Omental fat pad (tissue), 4 donors: Measurements from ENCODE around the gene ERFL. TPM values are rescaled to one million over a fixed set of nuclear protein-coding genes. Genes with fewer than 3 reads are reported as not detected.
A peak's percentile ranks its signal among the peaks of the same experiment; 100 is the strongest.

Source experiments
- ATAC-seq: fragments of 150-250 bp; one replicate; pipeline ENCODE4 v1.9.1; 2016; ENCODE audit warnings: mild to moderate bottlenecking, moderate library complexity; ENCODE audit not compliant: low FRiP score
- DNase-seq: peaks from one replicate; pipeline ENCODE4 v3.0.0-alpha.2; 2019; ENCODE audit warnings: low spot score
- total RNA-seq, 4 donors: library from RNA; depleted of rRNA; stranded (reverse); fragments of >200 nt; gene quantifications; one replicate each; pipeline ENCODE4 v1.1.0, GENCODE V29; 2016
- TF ChIP-seq, protein P1 (sequence below), 3 donors: fragments of 450-650 bp; IDR thresholded peaks; one replicate each; pipeline ENCODE4 v1.5.1; 2016 to 2017; ENCODE audit warnings: antibody characterized with exemption in 3 of 3, mild to moderate bottlenecking in 3 of 3, moderate library complexity in 2 of 3

The ERFL gene
- total RNA-seq, 4 donors from 2014 or later = 0.25 TPM; not detected in 3

GRCh38 chr19:41893899-41894298 is 34.4 kb downstream of the ERFL start:
- DNase-seq = no peak
- ATAC-seq = no peak
- TF ChIP-seq, protein P1, sequence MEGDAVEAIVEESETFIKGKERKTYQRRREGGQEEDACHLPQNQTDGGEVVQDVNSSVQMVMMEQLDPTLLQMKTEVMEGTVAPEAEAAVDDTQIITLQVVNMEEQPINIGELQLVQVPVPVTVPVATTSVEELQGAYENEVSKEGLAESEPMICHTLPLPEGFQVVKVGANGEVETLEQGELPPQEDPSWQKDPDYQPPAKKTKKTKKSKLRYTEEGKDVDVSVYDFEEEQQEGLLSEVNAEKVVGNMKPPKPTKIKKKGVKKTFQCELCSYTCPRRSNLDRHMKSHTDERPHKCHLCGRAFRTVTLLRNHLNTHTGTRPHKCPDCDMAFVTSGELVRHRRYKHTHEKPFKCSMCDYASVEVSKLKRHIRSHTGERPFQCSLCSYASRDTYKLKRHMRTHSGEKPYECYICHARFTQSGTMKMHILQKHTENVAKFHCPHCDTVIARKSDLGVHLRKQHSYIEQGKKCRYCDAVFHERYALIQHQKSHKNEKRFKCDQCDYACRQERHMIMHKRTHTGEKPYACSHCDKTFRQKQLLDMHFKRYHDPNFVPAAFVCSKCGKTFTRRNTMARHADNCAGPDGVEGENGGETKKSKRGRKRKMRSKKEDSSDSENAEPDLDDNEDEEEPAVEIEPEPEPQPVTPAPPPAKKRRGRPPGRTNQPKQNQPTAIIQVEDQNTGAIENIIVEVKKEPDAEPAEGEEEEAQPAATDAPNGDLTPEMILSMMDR (IDR thresholded peaks at IDR 0.05) = no peak

DNA sequence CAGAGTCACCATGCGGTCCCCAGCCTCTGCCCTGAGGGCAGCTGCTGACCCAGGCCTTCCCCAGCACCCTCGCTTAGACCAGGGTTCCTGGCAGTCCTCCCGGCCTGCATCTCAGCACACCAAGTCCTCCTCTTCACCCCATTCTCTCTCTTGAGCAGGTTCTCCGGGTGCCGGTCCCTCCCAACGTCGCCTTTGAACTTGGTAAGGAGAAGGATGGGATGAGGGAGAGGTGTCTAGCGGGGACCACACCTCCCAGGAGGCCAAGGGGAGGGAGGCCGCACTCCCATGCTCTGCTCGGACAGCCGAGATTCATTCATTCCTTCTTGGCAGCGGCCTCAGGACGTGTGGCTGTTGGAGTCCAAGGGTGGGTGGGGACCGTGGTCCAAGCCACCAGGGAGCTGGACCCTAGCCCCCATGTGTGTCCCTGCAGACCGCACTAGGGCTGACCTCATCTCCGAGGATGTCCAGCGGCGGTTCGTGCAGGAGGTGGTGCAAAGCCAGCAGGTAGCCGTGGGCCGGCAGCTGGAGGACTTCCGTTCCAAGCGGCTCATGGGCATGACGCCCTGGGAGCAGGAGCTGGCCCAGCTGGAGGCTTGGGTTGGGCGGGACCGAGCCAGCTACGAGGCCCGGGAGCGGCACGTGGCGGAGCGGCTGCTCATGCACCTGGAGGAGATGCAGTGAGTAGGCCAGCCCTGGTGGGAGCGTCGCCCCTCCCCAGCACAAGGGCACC is 35.9 kb downstream of the ERFL start:
- DNase-seq = no peak
- TF ChIP-seq, protein P1 (IDR thresholded peaks at IDR 0.05) = no peak
- ATAC-seq = no peak

DNA sequence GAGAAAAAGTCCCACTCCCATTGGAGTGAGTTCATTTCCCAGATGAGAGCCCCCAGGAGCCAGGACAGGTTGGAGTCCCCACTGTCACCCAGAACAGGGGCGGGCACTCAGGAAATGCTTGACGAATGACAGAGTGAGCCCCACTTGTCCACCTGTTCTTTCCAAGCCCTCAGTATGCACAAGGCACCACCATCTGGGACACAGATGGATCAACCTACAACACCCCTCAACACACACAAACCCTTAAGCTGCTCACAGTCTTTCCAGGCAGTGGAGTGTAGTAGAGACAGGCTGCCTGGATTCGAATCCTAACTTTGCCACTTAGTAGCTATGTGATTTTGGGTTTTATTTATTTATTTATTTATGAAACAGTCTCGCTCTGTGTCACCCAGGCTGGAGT is 37.3 kb downstream of the ERFL start:
- TF ChIP-seq, protein P1 (IDR thresholded peaks at IDR 0.05) = no peak
- ATAC-seq (no peak), DNase-seq (no peak)

DNA sequence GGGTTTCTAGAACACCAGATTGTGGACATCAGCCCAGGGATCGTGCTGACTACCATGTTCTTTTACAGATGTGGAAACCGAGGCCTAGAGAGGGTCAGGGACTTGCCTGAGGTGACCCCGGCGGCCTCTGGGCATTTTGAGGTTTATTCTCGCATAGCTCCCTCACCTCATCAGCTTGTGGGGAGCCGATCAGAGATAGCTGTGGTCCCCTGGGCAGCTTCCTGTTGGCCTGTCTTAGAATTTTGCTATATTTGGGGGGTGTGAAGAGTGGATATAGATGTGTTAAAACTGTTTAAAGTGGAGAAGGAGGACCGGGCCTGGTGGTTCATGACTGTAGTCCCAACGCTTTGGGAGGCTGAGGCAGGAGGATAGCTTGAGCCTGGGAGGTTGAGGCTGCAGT is 38.4 kb downstream of the ERFL start:
- DNase-seq = no peak
- no peak for ATAC-seq

DNA sequence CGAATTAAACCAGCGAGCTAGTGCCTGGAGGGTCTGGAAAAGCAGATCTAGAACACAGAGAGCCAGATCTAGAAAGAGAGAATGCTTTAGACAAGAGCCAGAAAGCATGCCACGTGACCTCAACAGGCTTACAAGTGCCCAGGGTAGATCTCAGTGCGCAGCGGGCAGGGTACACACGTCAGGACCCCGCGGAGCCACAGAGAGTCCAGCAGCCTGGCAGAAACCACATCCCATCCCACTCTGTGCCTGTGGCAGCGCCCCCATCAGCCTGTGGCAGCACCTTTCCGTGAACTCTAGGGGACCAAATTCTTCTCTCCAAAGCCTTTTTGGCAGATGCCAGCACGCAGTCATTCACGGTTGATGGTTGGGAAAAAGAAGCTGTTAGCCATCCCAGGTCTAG is 39.3 kb downstream of the ERFL start:
- ATAC-seq (no peak), DNase-seq (no peak)
- TF ChIP-seq, protein P1 (IDR thresholded peaks at IDR 0.05) = no peak

More for the DNA sequence above, 38.4 kb downstream of the ERFL start:
- TF ChIP-seq, protein P1 (IDR thresholded peaks at IDR 0.05) = no peak

DNA sequence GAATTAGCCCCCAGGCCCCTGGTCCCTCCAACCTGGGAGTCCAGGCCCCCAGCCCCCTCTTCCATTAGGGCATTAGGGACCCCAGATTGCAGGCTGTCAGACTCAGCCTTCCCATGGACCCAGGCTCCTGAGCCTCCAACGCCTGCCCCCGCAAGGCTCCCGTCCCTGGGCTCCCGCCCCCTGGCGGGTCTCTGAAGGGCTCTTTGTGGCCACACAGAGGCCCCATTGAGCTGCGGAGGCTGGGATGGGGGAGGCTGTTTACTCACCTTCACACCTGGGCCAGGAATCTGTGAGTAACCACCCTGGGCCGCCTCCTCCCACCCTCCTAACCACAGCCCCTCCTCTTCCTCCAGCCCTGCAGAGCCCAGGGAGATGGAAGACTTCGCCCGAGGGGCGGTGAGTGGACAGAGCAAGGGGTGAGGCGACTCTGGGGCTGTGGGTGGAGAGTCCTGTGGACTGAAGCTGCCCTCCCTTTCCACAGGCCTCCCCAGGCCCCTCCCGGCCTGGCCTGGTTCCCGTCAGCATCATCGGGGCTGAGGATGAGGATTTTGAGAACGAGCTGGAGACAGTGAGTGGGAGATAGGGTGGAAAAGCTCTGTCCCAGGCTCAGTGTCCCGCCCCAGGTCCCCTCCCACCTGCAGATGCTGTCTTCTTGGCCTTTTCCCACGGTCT is 40.4 kb downstream of the ERFL start:
- ATAC-seq (peak; percentile 11), DNase-seq (no peak)
- TF ChIP-seq, protein P1 (IDR thresholded peaks at IDR 0.05) = no peak
